HG02623 (cell line): Measurements from ENCODE around the gene MDP1.
"Not testable (repeated sequence)": the region's sequence is repeated elsewhere in the genome, so short reads cannot be mapped to it uniquely, and the experiment has no call there.

Source experiments
- ATAC-seq: cut with Tn5 transposase; IDR thresholded peaks from one replicate; pipeline ENCODE4 v1.9.1; 2021; ENCODE audit warnings: moderate library complexity; ENCODE audit not compliant: unreplicated experiment

MDP1 gene

GRCh38 chr14:24251880-24252288 lies 36.0 kb upstream of the MDP1 start:
- ATAC-seq = no peak

DNA sequence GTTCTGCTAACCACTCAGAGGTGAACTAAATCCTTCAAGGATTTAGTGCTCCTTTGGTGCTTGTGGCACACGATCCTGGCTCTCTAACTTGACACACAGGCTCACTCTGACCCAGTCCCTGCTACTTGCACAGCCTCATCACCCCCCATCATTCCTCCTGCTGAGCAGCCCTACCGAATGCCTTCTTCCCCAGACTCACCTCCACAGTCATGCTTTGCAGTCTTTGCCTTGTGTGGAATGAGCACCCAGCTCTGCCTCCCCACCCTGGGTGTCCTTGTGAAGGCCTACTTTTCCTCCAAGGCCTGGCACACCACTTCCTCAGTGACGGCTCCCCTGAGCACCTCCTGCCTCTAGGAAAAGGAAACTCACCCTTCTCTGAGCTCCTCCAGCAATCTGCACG lies 34.5 kb upstream of the MDP1 start:
- no peak for ATAC-seq

DNA sequence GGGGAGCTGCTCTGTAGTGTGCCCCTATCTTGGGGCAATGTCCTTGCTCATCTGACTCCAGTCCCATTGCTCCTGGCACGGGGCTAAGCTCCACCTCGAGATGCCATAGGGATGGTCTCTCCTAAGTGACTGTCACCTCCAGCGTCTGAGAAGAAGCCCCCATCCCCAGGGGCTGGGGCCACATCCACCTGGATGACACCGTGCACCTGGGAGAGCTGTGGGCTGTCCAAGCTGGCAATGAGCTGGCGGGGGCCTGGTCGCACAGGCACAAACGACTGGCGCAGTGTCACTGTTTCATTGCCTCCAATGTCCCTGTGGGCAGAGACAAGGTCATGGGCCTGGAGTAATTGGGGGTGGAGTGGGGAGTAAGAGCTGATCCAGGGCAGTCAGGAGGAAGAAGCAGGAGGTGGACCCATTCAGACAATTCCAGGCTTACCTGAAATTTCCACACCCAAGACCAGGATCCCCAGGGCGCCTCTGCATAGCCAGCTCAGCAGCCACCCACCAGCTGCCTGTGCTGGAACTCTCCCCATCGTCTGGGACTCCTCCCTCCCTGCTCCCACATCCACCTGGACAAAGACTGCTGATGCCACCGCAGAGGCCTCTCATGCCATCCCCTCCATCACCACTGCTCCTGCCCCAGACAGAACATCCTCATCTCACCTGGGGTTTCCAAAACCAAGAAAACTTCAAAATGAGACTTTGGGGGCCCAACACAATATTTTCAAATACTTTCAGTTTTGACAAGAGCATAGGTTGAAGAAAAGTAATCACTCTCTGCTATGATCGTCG lies 33.6 kb upstream of the MDP1 start:
- ATAC-seq = no peak

DNA sequence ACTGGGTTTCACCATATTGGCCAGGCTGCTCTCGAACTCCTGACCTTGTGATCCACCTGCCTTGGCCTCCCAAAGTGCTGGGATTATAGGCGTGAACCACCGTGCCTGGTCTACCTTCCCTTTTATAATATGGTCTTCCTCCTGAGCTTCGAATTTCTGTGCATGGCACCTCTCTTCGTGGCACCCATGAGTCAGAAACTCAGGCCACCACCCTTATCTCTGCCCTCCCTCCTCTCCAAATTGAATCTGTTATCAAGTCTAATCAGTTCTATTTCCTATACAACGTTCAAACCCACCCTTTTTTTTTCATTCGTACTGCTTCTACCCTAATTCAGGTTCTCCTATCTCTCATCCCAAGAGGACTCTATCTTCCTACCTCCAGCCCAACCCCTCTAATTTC lies 31.6 kb upstream of the MDP1 start:
- ATAC-seq = no peak

DNA sequence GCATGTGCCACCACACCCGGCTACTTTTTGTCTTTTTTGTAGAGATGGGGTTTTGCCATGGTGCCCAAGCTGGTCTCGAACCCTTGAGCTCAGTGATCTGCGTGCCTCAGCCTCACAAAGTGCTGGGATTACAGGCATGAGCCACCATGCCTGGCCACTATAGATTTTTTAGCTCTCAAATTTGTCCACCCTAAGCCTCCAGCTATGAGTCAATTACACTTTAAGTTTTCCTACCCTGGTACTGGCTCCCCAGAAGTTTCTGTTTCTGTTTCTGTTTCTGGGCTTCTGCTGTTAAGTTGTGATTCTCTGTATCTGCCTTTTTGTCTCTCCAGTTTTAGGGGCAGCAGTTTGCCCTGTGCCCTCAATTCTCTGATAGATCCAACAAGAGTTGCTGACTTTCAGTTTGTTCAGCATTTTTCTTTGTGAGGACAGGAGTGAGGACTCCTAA lies 30.9 kb upstream of the MDP1 start:
- ATAC-seq = no peak

DNA sequence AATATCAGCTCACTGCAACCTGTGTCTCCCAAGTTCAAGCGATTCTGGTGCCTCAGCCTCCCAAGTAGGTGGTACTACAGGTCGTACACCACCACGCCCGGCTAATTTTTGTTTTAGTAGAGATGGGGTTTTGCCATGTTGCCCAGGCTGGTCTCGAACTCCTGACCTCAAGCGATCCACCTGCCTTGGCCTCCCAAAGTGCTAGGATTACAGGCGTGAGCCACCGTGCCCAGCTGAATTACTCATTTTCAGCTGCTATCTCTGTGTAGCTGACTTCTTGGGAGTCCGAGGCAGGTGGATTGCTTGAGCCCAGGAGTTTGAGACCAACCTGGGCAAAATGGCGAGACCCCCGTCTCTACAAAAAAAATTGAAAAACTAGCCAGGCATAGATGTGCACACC lies 29.5 kb upstream of the MDP1 start:
- ATAC-seq = not testable (repeated sequence)

- ATAC-seq = no peak
These were observed 27.5 kb upstream of the MDP1 start for GRCh38 chr14:24243336-24243836.

GRCh38 chr14:24241829-24242443 lies 26.1 kb upstream of the MDP1 start:
- ATAC-seq = peak; percentile 81

DNA sequence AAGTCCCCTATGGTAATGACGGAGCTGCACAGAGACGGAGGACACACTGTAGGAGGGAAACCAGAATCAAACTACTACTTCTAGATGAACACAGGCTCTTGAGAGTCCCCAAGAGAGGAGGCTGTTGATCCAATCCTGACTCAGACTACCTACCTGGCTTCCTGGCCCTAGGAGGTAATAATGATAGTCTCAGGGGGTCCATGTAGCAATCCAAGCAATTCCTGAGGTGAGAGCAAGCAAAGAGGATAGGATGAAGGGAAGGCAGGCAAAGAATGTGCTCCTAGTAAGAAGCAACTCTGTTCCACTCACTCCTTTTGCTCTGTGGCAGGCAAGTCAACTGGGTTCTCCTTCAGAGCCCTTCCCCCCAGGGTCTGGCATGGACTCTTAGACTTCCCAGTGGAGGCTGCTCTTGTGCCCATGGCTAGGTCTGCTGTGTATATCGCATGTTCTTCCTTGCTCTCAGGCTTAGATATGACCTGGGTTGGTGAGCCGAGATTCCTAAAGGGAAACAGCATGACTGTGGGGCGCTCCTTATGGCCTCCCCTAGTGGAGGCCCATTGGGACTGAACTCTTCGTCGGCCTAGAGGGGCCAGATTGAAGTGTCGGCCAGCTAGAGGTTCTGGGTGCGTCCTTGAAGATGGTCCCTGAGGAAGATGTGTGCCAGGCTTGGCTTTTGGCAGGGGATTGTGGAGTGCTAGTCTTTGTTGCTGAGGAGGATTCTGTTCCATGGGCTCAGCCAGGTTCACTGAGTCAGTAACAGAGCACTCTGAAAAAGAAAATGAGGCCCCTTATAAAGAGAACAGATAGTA lies 24.4 kb upstream of the MDP1 start:
- no peak for ATAC-seq

DNA sequence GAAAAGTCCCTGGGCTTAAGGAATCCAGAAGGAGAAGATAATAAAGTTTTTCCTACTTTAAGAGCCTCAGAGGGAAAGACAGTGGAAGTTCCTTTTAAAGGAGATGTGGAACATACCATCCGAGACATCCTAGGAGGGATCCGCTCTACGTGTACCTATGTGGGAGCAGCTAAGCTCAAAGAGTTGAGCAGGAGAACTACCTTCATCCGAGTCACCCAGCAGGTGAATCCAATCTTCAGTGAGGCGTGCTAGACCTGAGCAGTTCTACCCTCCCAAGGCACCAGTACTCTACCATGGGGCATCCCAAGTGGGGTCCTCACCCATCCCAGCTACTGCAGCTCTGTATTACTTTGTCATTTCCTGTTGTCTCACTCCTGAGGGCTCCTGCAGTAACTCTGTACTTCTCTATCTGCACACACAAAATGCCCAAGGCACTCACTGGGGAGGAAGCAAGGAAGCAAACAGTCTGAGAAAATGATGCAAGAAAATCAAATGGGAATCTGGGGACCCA lies 22.7 kb upstream of the MDP1 start:
- no peak for ATAC-seq

DNA sequence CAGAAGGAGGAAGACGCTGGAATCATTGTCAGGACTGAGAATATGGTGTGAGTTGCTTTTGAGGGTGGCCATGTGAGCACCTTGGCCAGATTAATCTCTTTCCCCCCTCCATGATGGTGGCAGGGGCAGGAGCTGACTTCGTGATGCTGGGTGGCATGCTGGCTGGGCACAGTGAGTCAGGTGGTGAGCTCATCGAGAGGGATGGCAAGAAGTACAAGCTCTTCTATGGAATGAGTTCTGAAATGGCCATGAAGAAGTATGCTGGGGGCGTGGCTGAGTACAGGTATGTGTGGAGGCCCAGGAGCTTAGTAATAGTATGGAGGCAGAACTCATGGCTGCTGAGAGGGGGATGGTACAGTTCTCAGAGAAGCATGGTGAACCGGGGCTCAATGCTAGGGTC lies 22.3 kb upstream of the MDP1 start:
- ATAC-seq = no peak

GRCh38 chr14:24237463-24237955 lies 21.6 kb upstream of the MDP1 start:
- no peak for ATAC-seq

- no peak for ATAC-seq
These were observed 21.0 kb upstream of the MDP1 start for GRCh38 chr14:24236689-24237462.

DNA sequence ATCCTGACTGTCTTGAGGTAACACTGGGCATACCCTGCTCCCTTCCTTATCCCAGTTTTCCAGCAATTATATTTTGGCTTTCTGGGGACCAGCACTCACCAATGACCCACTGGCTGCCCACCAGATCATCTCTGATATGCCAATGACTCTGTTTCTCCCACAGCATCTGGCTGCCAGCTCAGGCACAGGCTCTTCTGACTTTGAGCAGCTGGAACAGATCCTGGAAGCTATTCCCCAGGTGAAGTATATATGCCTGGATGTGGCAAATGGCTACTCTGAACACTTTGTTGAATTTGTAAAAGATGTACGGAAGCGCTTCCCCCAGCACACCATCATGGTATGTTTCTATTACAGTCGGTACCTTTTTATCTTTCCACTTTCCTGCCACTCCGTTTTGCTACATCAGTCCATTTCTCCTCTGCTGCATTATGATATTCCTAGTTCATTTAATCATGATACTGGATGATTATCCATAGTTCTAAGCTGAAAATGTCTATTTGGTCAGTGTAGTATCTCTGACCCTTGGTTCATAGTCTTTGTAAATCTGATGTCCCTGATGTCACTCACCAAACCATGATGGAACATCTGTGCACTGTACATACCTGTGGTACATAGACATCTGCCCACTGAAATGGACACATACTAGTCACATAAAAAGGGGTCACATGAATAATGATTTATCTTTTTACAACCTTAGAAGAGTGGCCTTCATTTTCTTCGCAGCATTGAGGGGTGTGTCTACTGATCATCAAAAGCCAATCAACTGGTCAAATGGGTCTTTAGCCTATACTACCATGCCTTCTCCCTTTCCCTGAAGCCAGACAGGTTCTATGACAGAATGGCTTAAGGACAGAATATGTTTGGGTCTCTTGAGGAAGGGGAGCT lies 20.2 kb upstream of the MDP1 start:
- no peak for ATAC-seq

- ATAC-seq = no peak
These were observed 18.5 kb upstream of the MDP1 start for GRCh38 chr14:24234095-24235005.

DNA sequence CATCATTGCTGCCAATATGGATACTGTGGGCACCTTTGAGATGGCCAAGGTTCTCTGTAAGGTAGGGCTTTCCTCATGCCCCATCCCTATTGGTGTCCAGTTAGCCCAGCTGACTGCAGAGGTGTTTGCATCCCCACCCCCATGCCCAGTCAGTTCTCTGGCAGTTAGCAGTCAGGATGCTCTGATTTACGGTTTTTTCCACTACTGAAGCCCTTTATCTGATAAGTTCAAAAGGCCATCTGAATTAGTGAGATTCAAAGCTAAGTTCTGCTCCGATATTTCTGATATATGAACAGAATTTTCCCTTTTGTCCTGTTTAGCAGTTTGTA lies 17.6 kb upstream of the MDP1 start:
- ATAC-seq = no peak

GRCh38 chr14:24232645-24233537 lies 17.0 kb upstream of the MDP1 start, which contains the start of gene GMPR2:
Gene GMPR2 (plus strand): TSS chr14:24232929. CDS start chr14:24233254, 325 bp downstream.
- peak; percentile 57 for ATAC-seq
